Smooth muscle cell (in vitro differentiated cells): ENCODE data around the gene VAMP5. TPM values are rescaled to one million over a fixed set of nuclear protein-coding genes. Genes with fewer than 3 reads are reported as not detected.
A peak's percentile ranks its signal among the peaks of the same experiment; 100 is the strongest.

ENCODE experiments used
- DNase-seq: peaks from one replicate; lab custom pipeline; 2025; ENCODE audit not compliant: unreplicated experiment; lab: John Stamatoyannopoulos, UW
- H2AFZ ChIP-seq: fragments of 200-600 bp; sonication (generic); 2 replicates; pipeline ENCODE4 v1.6.0; 2016; ENCODE audit warnings: antibody characterized with exemption, low read depth, mild to moderate bottlenecking
- H3F3A ChIP-seq: fragments of 200-600 bp; sonication (generic); 2 replicates; pipeline ENCODE4 v1.6.0; 2017; ENCODE audit warnings: antibody characterized with exemption, low read depth
- H3K27ac ChIP-seq: fragments of 200-600 bp; sonication (generic); 2 replicates; pipeline ENCODE4 v1.5.1; 2016; ENCODE audit warnings: low read depth, mild to moderate bottlenecking
- H3K27me3 ChIP-seq: fragments of 200-600 bp; sonication (generic); 2 replicates; pipeline ENCODE4 v1.6.1; 2016; ENCODE audit warnings: low read depth, mild to moderate bottlenecking
- H3K36me3 ChIP-seq: fragments of 200-600 bp; sonication (generic); 2 replicates; pipeline ENCODE4 v1.5.1; 2016; ENCODE audit warnings: low read depth
- H3K4me1 ChIP-seq: fragments of 200-600 bp; sonication (generic); 2 replicates; pipeline ENCODE4 v1.5.1; 2016; ENCODE audit warnings: low read depth
- H3K4me2 ChIP-seq: fragments of 200-600 bp; sonication (generic); 2 replicates; pipeline ENCODE4 v1.6.0; 2016; ENCODE audit warnings: mild to moderate bottlenecking
- H3K4me3 ChIP-seq: fragments of 200-600 bp; sonication (generic); 2 replicates; pipeline ENCODE4 v1.5.1; 2016; ENCODE audit warnings: mild to moderate bottlenecking
- H3K79me2 ChIP-seq: fragments of 200-600 bp; sonication (generic); 2 replicates; pipeline ENCODE4 v1.6.0; 2016; ENCODE audit warnings: low read depth, mild to moderate bottlenecking
- H3K9ac ChIP-seq: fragments of 200-600 bp; sonication (generic); 2 replicates; pipeline ENCODE4 v1.6.0; 2016; ENCODE audit warnings: low read depth
- H3K9me3 ChIP-seq: fragments of 200-600 bp; sonication (generic); replicated peaks from 2 replicates; pipeline ENCODE4 v1.5.1; 2016; ENCODE audit warnings: low read depth
- H4K20me1 ChIP-seq: fragments of 200-600 bp; sonication (generic); 2 replicates; pipeline ENCODE4 v1.6.0; 2016; ENCODE audit warnings: low read depth
- WGBS: methylation state at CpG from one replicate; pipeline ENCODE4 v1.1.7; 2016; ENCODE audit warnings: low lambda C conversion rate; 5-methylcytosine and 5-hydroxymethylcytosine counted together
- polyA plus RNA-seq: library from polyadenylated mRNA; unstranded; fragments of >200 nt; fragmentation: Nextera tagmentation; extraction: Ambion mirVana; gene quantifications from 2 replicates; pipeline ENCODE4 v1.2.1, GENCODE V29; 2016
- total RNA-seq: library from RNA; depleted of rRNA; stranded (reverse); fragments of >200 nt; gene quantifications from 2 replicates; pipeline ENCODE4 v1.2.3, GENCODE V29; 2014
- TF ChIP-seq, protein P1 (sequence below): fragments of 200-600 bp; sonication (generic); IDR thresholded peaks from 2 replicates; pipeline ENCODE4 v1.5.1; 2017; ENCODE audit warnings: borderline replicate concordance, mild to moderate bottlenecking, antibody characterized with exemption; ENCODE audit not compliant: insufficient read depth, poor library complexity, severe bottlenecking

Gene VAMP5
- total and polyA plus RNA-seq, 2 experiments from 2014 or later: 6.6 to 35.9 TPM

DNA sequence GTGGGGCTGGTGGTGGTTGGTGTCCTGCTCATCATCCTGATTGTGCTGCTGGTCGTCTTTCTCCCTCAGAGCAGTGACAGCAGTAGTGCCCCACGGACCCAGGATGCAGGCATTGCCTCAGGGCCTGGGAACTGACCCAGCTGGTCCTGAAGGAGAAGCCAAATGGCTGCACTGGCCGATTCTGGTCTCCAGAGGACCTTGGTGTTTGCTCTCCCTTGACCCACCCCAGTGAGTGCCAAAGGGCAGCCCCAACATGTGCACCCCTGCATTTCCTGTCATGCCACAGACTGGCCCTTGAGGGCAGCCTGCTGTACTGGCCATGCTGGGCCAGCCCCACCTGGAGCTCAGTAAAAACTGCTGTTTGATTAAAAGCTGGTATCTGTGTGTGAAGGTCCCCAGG lies 8.8 kb downstream of the VAMP5 start:
- H3K4me1 ChIP-seq: peaks cover 9% of the 10 kb centered on the region
- H3K4me3 ChIP-seq: no peak overlapping the region
- H3K4me2 ChIP-seq: no peak overlapping the region
- no peak overlapping the region for H2AFZ ChIP-seq
- no peaks in the 10 kb centered on the region for H3K36me3 ChIP-seq
- WGBS: 74% methylated on average over 3 of the region's 3 CpGs
- no peak overlapping the region for H3K27ac ChIP-seq
- no peaks in the 10 kb centered on the region for H3K27me3 ChIP-seq
- H4K20me1 ChIP-seq: peaks cover 15% of the 10 kb centered on the region
- H3K9ac ChIP-seq: no peak overlapping the region
- no peak for DNase-seq
- peaks cover 18% of the 10 kb centered on the region for H3K79me2 ChIP-seq
- H3F3A ChIP-seq: peaks cover 7% of the 10 kb centered on the region
- TF ChIP-seq, protein P1, sequence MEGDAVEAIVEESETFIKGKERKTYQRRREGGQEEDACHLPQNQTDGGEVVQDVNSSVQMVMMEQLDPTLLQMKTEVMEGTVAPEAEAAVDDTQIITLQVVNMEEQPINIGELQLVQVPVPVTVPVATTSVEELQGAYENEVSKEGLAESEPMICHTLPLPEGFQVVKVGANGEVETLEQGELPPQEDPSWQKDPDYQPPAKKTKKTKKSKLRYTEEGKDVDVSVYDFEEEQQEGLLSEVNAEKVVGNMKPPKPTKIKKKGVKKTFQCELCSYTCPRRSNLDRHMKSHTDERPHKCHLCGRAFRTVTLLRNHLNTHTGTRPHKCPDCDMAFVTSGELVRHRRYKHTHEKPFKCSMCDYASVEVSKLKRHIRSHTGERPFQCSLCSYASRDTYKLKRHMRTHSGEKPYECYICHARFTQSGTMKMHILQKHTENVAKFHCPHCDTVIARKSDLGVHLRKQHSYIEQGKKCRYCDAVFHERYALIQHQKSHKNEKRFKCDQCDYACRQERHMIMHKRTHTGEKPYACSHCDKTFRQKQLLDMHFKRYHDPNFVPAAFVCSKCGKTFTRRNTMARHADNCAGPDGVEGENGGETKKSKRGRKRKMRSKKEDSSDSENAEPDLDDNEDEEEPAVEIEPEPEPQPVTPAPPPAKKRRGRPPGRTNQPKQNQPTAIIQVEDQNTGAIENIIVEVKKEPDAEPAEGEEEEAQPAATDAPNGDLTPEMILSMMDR: no peak
- H3K9me3 ChIP-seq: no peaks in the 10 kb centered on the region

DNA sequence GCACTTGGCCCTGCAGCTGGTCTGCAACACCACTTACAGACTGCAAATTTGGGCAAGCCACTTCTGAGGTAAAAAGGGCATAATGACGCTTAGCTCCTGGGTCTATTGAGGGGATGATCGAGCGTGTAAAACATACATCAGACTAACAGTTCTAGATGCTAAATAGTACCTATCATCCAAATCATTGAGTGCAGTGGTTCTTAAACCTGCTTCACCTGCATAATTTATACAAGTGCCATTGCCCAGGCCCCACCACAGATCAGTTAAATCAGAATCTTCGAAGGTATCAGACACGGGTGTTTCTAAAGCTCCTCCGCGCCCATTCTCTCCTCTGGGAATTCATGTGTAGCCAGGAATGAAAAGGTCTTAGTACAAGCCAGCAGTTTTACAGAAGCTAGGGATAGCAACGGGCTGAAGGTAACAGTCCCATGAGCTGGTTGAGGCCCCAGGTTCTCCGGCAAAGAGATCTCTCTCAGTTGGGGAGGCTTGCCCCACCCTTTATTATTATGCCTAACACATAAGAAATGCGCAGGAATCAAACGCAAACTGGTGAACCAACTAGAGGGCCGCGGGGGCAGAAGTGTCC lies 10.6 kb downstream of the VAMP5 start:
- peak overlapping the region; percentile 66 for H3K4me3 ChIP-seq
- H3K9ac ChIP-seq: peak overlapping the region; percentile 67
- no peaks in the 10 kb centered on the region for H3K36me3 ChIP-seq
- DNase-seq: no peak
- H3K27me3 ChIP-seq: no peaks in the 10 kb centered on the region
- no peaks in the 10 kb centered on the region for H3K9me3 ChIP-seq
- peaks cover 15% of the 10 kb centered on the region for H4K20me1 ChIP-seq
- WGBS: 29% methylated on average over 13 of the region's 13 CpGs
- peaks cover 7% of the 10 kb centered on the region for H3F3A ChIP-seq
- H3K79me2 ChIP-seq: peaks cover 18% of the 10 kb centered on the region
- H3K27ac ChIP-seq: peak overlapping the region; percentile 80
- peak overlapping the region; percentile 64 for H2AFZ ChIP-seq
- TF ChIP-seq, protein P1: no peak
- peak overlapping the region; percentile 83 for H3K4me2 ChIP-seq
- peaks cover 9% of the 10 kb centered on the region for H3K4me1 ChIP-seq

DNA sequence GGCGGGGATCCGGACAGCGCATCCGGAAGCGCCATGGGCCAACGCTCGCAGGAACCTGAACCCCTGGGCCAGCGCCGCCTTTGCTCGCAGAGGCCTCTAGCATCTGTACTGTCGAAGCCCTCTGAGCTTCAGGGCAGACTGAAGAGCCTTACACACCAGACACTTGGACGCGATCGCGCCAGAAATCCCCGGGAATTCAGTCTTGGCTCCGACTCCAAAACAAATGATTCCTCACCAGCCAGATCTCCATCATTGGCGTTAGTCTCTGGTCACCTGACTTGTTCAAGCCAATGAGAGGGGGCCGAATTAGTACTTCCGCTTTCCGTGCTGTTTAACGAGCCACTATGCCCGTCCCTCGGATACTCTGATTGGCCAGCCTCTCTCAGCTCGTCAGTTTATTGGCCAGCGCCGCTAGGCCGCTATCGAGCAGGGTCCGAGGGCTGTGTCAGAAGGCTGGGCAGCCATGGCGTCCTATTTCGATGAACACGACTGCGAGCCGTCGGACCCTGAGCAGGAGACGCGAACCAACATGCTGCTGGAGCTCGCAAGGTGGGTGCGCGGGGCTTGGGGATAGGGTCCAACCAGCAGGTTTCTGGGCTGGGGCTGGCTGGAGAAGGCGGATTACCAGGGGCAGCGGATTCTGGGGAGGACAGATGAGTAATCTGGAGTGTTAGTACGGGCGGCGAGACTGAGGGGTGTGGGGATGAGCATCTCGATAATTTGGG lies 11.2 kb downstream of the VAMP5 start, which contains the start of gene RNF181:
Gene RNF181 (plus strand): TSS at position 445 of the 725 bp plus-strand sequence. CDS start 19 bp downstream, at position 464.
- peak within 1 kb of the TSS; percentile 82 for H3K9ac ChIP-seq
- H2AFZ ChIP-seq: peak within 1 kb of the TSS; percentile 64
- DNase-seq: peak; percentile 68
- H3K27ac ChIP-seq: peak within 1 kb of the TSS; percentile 80
- H3K9me3 ChIP-seq: no peaks in the 10 kb centered on the region
- H3K79me2 ChIP-seq: peaks cover 18% of the 10 kb centered on the region
- H3K27me3 ChIP-seq: no peaks in the 10 kb centered on the region
- peaks cover 9% of the 10 kb centered on the region for H3K4me1 ChIP-seq
- TF ChIP-seq, protein P1: no peak
- H3K36me3 ChIP-seq: no peaks in the 10 kb centered on the region
- peaks cover 15% of the 10 kb centered on the region for H4K20me1 ChIP-seq
- H3K4me3 ChIP-seq: peak within 1 kb of the TSS; percentile 66
- WGBS: under 1% methylated on average over 47 of the region's 47 CpGs
- H3K4me2 ChIP-seq: peak within 1 kb of the TSS; percentile 86
- H3F3A ChIP-seq: peaks cover 7% of the 10 kb centered on the region

DNA sequence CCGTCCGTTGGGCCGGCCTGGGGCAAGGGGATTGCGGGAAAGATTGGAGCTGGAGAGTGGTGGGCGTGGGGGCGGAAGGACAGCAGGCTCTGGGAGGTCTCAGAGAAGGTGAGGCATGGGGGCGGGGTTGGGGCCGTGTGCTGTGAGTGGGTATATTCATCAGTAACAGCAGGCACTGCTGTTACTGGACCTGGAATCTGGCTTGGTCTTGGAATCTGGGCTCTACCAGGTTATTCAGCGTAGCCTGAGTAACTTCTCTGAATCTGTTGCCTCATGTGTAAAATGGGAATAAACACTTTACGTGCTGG lies 11.7 kb downstream of the VAMP5 start:
- peaks cover 15% of the 10 kb centered on the region for H4K20me1 ChIP-seq
- peak overlapping the region; percentile 86 for H3K4me2 ChIP-seq
- H3K9ac ChIP-seq: peak overlapping the region; percentile 82
- H3F3A ChIP-seq: peaks cover 4% of the 10 kb centered on the region
- H3K79me2 ChIP-seq: peaks cover 18% of the 10 kb centered on the region
- DNase-seq: no peak
- H3K36me3 ChIP-seq: no peaks in the 10 kb centered on the region
- no peaks in the 10 kb centered on the region for H3K9me3 ChIP-seq
- H3K27me3 ChIP-seq: no peaks in the 10 kb centered on the region
- no peak overlapping the region for H2AFZ ChIP-seq
- H3K4me3 ChIP-seq: peak overlapping the region; percentile 66
- TF ChIP-seq, protein P1: no peak
- WGBS: 5% methylated on average over 5 of the region's 10 CpGs
- H3K27ac ChIP-seq: peak overlapping the region; percentile 75
- peaks cover 6% of the 10 kb centered on the region for H3K4me1 ChIP-seq
